ENCODE data around the gene TMEM273.
A peak's percentile ranks its signal among the peaks of the same experiment; 100 is the strongest.

Gene TMEM273

GRCh38 chr10:49116509-49117375 lies 71.4 kb downstream of the TMEM273 start:
- no peak overlapping the region for H3K9ac ChIP-seq (ENCODE audit: low read length)
- no peaks in the 10 kb centered on the region for H3K36me3 ChIP-seq (ENCODE audit: control insufficient read depth, low read depth, low read length)
- no peak overlapping the region for H3K27ac ChIP-seq (ENCODE audit: low read length)
- peaks cover 14% of the 10 kb centered on the region for H3K27me3 ChIP-seq (ENCODE audit: control insufficient read depth, insufficient read depth, low read length)
- no peaks in the 10 kb centered on the region for H3K4me1 ChIP-seq (ENCODE audit: control insufficient read depth, low read depth, low read length)
- no peaks in the 10 kb centered on the region for H3K9me3 ChIP-seq (ENCODE audit: control insufficient read depth, low read depth, low read length)
- H3K4me3 ChIP-seq (ENCODE audit: low read length): no peak overlapping the region

DNA sequence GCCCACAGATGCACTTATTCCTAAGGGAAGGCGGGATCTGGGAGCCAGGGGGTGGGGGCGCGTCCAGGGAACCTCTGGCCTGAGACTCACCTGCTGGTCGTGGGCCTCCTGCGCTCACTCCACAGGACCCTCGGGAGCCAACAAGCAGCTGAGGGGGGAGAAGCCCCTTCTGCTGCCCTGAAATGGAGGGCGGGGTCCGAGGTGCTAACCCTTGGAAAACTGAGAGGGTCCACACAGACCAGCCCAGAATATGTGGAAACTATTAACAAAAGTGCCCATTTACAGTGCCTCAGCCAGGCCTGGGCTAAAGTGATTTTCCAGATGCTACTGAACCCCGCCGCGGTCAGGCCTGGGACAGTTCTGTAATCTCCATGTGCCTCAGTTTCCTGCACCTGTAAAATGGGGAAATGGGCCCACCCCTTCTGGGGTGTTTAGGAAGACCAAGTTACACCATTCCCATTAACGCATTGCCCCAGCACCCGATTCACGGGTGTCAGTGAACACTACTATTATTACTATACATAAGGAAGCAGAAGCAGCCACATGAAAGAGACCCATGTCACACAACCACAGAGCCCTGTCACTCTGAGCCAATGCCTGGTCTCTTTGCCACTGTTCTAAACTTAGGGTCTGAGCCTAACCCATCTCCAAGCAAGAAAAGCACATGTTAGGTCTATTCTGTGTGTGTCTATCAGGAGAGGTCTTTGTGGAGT lies 72.2 kb downstream of the TMEM273 start:
- no peaks in the 10 kb centered on the region for H3K9me3 ChIP-seq (ENCODE audit: control insufficient read depth, low read depth, low read length)
- H3K36me3 ChIP-seq (ENCODE audit: control insufficient read depth, low read depth, low read length): no peaks in the 10 kb centered on the region
- H3K27me3 ChIP-seq (ENCODE audit: control insufficient read depth, insufficient read depth, low read length): peaks cover 14% of the 10 kb centered on the region
- H3K9ac ChIP-seq (ENCODE audit: low read length): no peak overlapping the region
- H3K4me1 ChIP-seq (ENCODE audit: control insufficient read depth, low read depth, low read length): no peaks in the 10 kb centered on the region
- H3K4me3 ChIP-seq (ENCODE audit: low read length): peak overlapping the region; percentile 32
- H3K27ac ChIP-seq (ENCODE audit: low read length): no peak overlapping the region

DNA sequence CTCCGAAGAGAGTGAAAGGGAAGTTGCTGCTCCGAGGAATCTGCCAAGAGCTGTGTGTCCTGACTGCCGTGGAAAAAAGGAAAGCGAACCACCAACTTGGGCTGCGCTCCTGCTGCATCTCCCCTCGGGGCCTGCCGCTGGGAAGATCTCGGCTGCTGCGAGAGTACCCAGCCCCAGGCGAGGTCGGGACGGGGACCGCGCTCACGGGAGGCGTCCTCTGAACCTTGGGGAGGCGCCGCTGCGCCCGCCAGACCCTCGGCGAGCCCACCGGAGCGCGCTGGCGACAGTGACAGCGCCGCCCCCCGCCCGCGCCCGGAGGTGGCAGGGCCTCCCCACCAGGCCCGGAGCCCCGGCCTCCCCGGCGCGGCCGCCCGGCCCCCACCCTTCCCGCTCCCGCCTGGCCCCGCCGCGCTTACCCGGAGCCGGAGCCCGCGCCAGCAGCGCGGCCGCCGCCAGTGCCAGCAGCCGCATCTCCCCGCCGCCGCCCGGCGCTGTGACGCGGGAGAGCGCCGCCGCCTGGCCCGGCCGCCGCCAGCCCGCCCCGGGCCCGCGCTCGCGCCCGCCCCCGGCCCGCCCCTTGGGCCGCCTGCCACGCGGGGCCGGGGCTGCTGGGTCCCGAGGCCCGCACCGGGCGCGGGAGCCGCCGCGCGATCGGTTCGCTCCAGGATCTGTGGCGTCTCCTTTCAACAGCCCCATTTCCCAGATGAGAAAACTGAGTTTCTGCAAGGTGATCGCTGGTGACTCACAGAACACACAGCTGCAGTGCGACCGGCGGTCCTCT lies 73.0 kb downstream of the TMEM273 start, which contains the start of gene VSTM4:
TSS of gene VSTM4 (minus strand) at position 508 of the 781 bp plus-strand sequence. CDS start at position 471, 37 bp downstream.
- Histone ChIP-seq H3K4me3 (ENCODE audit: low read length) (peak within 1 kb of the TSS; percentile 62), H3K9ac (ENCODE audit: low read length) (no peak within 1 kb of the TSS), H3K27ac (ENCODE audit: low read length) (no peak within 1 kb of the TSS)

DNA sequence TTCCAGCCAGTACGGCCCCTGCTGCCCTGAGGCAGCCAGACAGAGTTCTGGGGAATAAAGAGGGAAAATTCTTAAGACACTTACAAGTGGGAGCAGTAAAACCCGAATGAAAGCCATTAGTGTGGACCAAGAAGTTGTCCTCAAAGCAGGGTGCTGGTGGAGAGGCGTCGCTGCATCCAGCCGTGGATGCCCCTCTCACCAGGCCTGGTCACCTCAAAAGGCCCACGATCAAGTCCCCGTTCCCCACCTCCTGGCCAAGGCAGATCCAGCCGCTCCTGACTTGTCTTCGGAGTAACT lies 73.5 kb downstream of the TMEM273 start:
- H3K27ac ChIP-seq (ENCODE audit: low read length): no peak overlapping the region
- H3K27me3 ChIP-seq (ENCODE audit: control insufficient read depth, insufficient read depth, low read length): peaks cover 14% of the 10 kb centered on the region
- no peaks in the 10 kb centered on the region for H3K9me3 ChIP-seq (ENCODE audit: control insufficient read depth, low read depth, low read length)
- H3K4me1 ChIP-seq (ENCODE audit: control insufficient read depth, low read depth, low read length): no peaks in the 10 kb centered on the region
- H3K4me3 ChIP-seq (ENCODE audit: low read length): peak overlapping the region; percentile 62
- no peaks in the 10 kb centered on the region for H3K36me3 ChIP-seq (ENCODE audit: control insufficient read depth, low read depth, low read length)
- H3K9ac ChIP-seq (ENCODE audit: low read length): no peak overlapping the region

More for the DNA sequence above, 73.0 kb downstream of the TMEM273 start, which contains the start of gene VSTM4:
- Histone ChIP-seq H3K4me1 (ENCODE audit: control insufficient read depth, low read depth, low read length) (no peaks in the 10 kb centered on the region), H3K9me3 (ENCODE audit: control insufficient read depth, low read depth, low read length) (no peaks in the 10 kb centered on the region), H3K27me3 (ENCODE audit: control insufficient read depth, insufficient read depth, low read length) (peaks cover 14% of the 10 kb centered on the region), H3K36me3 (ENCODE audit: control insufficient read depth, low read depth, low read length) (no peaks in the 10 kb centered on the region)

- Histone ChIP-seq H3K27ac (ENCODE audit: low read length) (no peak overlapping the region), H3K4me3 (ENCODE audit: low read length) (no peak overlapping the region), H3K4me1 (ENCODE audit: control insufficient read depth, low read depth, low read length) (no peaks in the 10 kb centered on the region), H3K9ac (ENCODE audit: low read length) (no peak overlapping the region), H3K36me3 (ENCODE audit: control insufficient read depth, low read depth, low read length) (no peaks in the 10 kb centered on the region), H3K27me3 (ENCODE audit: control insufficient read depth, insufficient read depth, low read length) (peaks cover 14% of the 10 kb centered on the region), H3K9me3 (ENCODE audit: control insufficient read depth, low read depth, low read length) (no peaks in the 10 kb centered on the region)
These were observed 74.5 kb downstream of the TMEM273 start for GRCh38 chr10:49113741-49114141.

DNA sequence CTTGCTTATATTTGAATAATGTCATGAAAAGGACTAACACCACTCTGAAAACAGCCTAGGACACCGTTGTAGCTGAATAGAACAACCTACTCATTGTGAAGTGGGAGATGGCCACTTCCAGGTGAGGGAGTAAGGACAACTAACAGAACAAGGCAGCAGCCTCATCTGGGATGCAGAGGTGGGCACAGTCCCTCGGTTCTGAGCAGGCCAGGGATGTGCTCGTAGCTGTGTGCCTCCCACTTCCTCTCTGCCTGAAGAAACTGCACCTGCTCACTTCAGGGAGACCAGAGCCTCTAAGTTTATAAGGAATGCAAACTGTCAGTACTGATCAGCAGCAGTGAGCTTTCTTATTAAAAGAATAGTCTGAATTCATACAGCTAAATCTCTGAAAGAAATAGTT lies 75.3 kb downstream of the TMEM273 start:
- Histone ChIP-seq H3K4me1 (ENCODE audit: control insufficient read depth, low read depth, low read length) (no peaks in the 10 kb centered on the region), H3K4me3 (ENCODE audit: low read length) (no peak overlapping the region), H3K36me3 (ENCODE audit: control insufficient read depth, low read depth, low read length) (no peaks in the 10 kb centered on the region), H3K9ac (ENCODE audit: low read length) (no peak overlapping the region), H3K9me3 (ENCODE audit: control insufficient read depth, low read depth, low read length) (no peaks in the 10 kb centered on the region), H3K27me3 (ENCODE audit: control insufficient read depth, insufficient read depth, low read length) (peaks cover 14% of the 10 kb centered on the region), H3K27ac (ENCODE audit: low read length) (no peak overlapping the region)

DNA sequence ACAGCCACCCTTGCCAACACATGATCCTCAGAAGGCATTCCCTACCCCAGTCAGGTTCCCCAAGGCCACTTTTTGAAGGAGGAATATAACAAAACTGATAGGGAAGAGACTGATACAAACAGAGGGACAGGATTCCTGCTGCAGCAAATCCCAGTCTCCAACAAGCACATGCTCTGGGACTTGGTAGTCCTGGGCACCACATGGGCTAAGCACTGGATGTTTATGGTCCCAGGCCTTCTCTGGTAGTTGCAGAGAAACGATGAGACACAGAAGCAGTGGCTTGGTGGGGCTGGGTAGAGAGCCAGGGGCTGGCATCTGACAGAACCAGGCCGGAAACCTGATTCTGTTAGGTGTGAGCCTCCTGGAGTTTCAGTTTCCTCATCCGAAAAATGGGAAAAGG lies 76.1 kb downstream of the TMEM273 start:
- Histone ChIP-seq H3K27me3 (ENCODE audit: control insufficient read depth, insufficient read depth, low read length) (peaks cover 14% of the 10 kb centered on the region), H3K36me3 (ENCODE audit: control insufficient read depth, low read depth, low read length) (no peaks in the 10 kb centered on the region), H3K27ac (ENCODE audit: low read length) (no peak overlapping the region), H3K4me3 (ENCODE audit: low read length) (no peak overlapping the region), H3K9ac (ENCODE audit: low read length) (no peak overlapping the region), H3K4me1 (ENCODE audit: control insufficient read depth, low read depth, low read length) (no peaks in the 10 kb centered on the region), H3K9me3 (ENCODE audit: control insufficient read depth, low read depth, low read length) (no peaks in the 10 kb centered on the region)

GRCh38 chr10:49111320-49111698 lies 76.9 kb downstream of the TMEM273 start:
- Histone ChIP-seq H3K27ac (ENCODE audit: low read length) (no peak overlapping the region), H3K36me3 (ENCODE audit: control insufficient read depth, low read depth, low read length) (no peaks in the 10 kb centered on the region), H3K9ac (ENCODE audit: low read length) (no peak overlapping the region), H3K4me1 (ENCODE audit: control insufficient read depth, low read depth, low read length) (no peaks in the 10 kb centered on the region), H3K4me3 (ENCODE audit: low read length) (no peak overlapping the region), H3K9me3 (ENCODE audit: control insufficient read depth, low read depth, low read length) (no peaks in the 10 kb centered on the region), H3K27me3 (ENCODE audit: control insufficient read depth, insufficient read depth, low read length) (peaks cover 14% of the 10 kb centered on the region)

GRCh38 chr10:49110684-49111319 lies 77.4 kb downstream of the TMEM273 start:
- no peak overlapping the region for H3K9ac ChIP-seq (ENCODE audit: low read length)
- no peaks in the 10 kb centered on the region for H3K36me3 ChIP-seq (ENCODE audit: control insufficient read depth, low read depth, low read length)

GRCh38 chr10:49109669-49110340 lies 78.4 kb downstream of the TMEM273 start:
- no peak overlapping the region for H3K9ac ChIP-seq (ENCODE audit: low read length)
- no peak overlapping the region for H3K27ac ChIP-seq (ENCODE audit: low read length)
- H3K4me3 ChIP-seq (ENCODE audit: low read length): no peak overlapping the region
- H3K9me3 ChIP-seq (ENCODE audit: control insufficient read depth, low read depth, low read length): no peaks in the 10 kb centered on the region
- no peaks in the 10 kb centered on the region for H3K36me3 ChIP-seq (ENCODE audit: control insufficient read depth, low read depth, low read length)
- peaks cover 12% of the 10 kb centered on the region for H3K27me3 ChIP-seq (ENCODE audit: control insufficient read depth, insufficient read depth, low read length)
- no peaks in the 10 kb centered on the region for H3K4me1 ChIP-seq (ENCODE audit: control insufficient read depth, low read depth, low read length)

More at GRCh38 chr10:49110684-49111319, 77.4 kb downstream of the TMEM273 start:
- Histone ChIP-seq H3K9me3 (ENCODE audit: control insufficient read depth, low read depth, low read length) (no peaks in the 10 kb centered on the region), H3K4me3 (ENCODE audit: low read length) (no peak overlapping the region), H3K27me3 (ENCODE audit: control insufficient read depth, insufficient read depth, low read length) (peaks cover 14% of the 10 kb centered on the region), H3K4me1 (ENCODE audit: control insufficient read depth, low read depth, low read length) (no peaks in the 10 kb centered on the region), H3K27ac (ENCODE audit: low read length) (no peak overlapping the region)
